Measurements from ENCODE around the gene ANGEL1.
A peak's percentile ranks its signal among the peaks of the same experiment; 100 is the strongest.

GRCh38 chr14:76776428-76777251 is 36.0 kb downstream of the ANGEL1 start:
- TF ChIP-seq CTCF (conservative IDR thresholded peaks at IDR 0.05; ENCODE audit: low read depth, low read length) (peak; percentile 30; the same call in 1 of the 2 replicates), EZH2 (IDR thresholded peaks at IDR 0.05; ENCODE audit: low read length, unreplicated experiment) (no peak)
